HepG2 (cell line): ENCODE data around the gene RNF6. TPM values are rescaled to one million over a fixed set of nuclear protein-coding genes. Genes with fewer than 3 reads are reported as not detected.
A peak's percentile ranks its signal among the peaks of the same experiment; 100 is the strongest.

ENCODE experiments used
- AGO2 ChIP-seq: fragments of 200-400 bp; formaldehyde crosslinking; optimal IDR thresholded peaks from 2 replicates; pipeline ENCODE3; 2017; ENCODE audit warnings: mild to moderate bottlenecking, low read depth, low read length, moderate library complexity
- ATF4 ChIP-seq, 2 experiments: fragments of 450-650 bp in 1 of 2; sonication (generic) in 1 of 2; formaldehyde crosslinking; IDR thresholded peaks; 2 replicates each; pipeline versions ENCODE4 v1.5.0 to v1.8.0; 2020 to 2022; ENCODE audit warnings: mild to moderate bottlenecking in 1 of 2, missing genetic modification reagents in 1 of 2
- ATF7 ChIP-seq, 2 experiments: fragments of 450-650 bp in 1 of 2; sonication (generic) in 1 of 2; formaldehyde crosslinking in 1 of 2; IDR thresholded peaks; 2 replicates each; pipeline versions ENCODE4 v1.4.0 to v1.6.1; 2016 to 2020; ENCODE audit warnings: antibody characterized with exemption in 1 of 2, mild to moderate bottlenecking in 1 of 2, missing genetic modification reagents in 1 of 2
- CHCHD3 ChIP-seq: sonication (generic); formaldehyde crosslinking; IDR thresholded peaks from 2 replicates; pipeline ENCODE4 v1.8.0; 2022; ENCODE audit warnings: mild to moderate bottlenecking, missing genetic modification reagents, moderate library complexity
- DMTF1 ChIP-seq: sonication (generic); formaldehyde crosslinking; IDR thresholded peaks from 2 replicates; pipeline ENCODE4 v1.4.0; 2020; ENCODE audit warnings: mild to moderate bottlenecking, missing genetic modification reagents
- E2F2 ChIP-seq: sonication (generic); formaldehyde crosslinking; IDR thresholded peaks from 2 replicates; pipeline ENCODE4 v1.4.0; 2020; ENCODE audit warnings: missing genetic modification reagents, borderline replicate concordance
- ELF1 ChIP-seq: sonication (generic); formaldehyde crosslinking; IDR thresholded peaks from 2 replicates; pipeline ENCODE4 v1.4.0; 2020; ENCODE audit warnings: missing genetic modification reagents
- ETV6 ChIP-seq: sonication (generic); formaldehyde crosslinking; conservative IDR thresholded peaks from 2 replicates; pipeline ENCODE4 v1.4.0; 2020; ENCODE audit warnings: missing genetic modification reagents
- HMG20A ChIP-seq: IDR thresholded peaks from 2 replicates; pipeline ENCODE4 v1.6.1; 2016; ENCODE audit warnings: borderline replicate concordance
- KAT2B ChIP-seq: fragments of 150-350 bp; IDR thresholded peaks from 2 replicates; pipeline ENCODE4 v1.6.1; 2014; ENCODE audit warnings: low read depth, low read length, borderline replicate concordance
- SMARCC2 ChIP-seq: fragments of 450-650 bp; IDR thresholded peaks from 2 replicates; pipeline ENCODE4 v1.6.1; 2017; ENCODE audit warnings: antibody characterized with exemption, mild to moderate bottlenecking
- SNAPC5 ChIP-seq: sonication (generic); formaldehyde crosslinking; IDR thresholded peaks from 2 replicates; pipeline ENCODE4 v1.8.1; 2023; ENCODE audit warnings: mild to moderate bottlenecking, missing genetic modification reagents, borderline replicate concordance
- ZHX1 ChIP-seq: sonication (generic); formaldehyde crosslinking; IDR thresholded peaks from 2 replicates; pipeline ENCODE4 v1.8.1; 2022; ENCODE audit warnings: low read depth, mild to moderate bottlenecking, missing genetic modification reagents
- ZNF180 ChIP-seq: sonication (generic); formaldehyde crosslinking; IDR thresholded peaks from 2 replicates; pipeline ENCODE4 v1.4.0; 2020; ENCODE audit warnings: low read depth, missing genetic modification reagents, borderline replicate concordance
- ZNF446 ChIP-seq: sonication (generic); formaldehyde crosslinking; IDR thresholded peaks from 2 replicates; pipeline ENCODE4 v1.5.0; 2020; ENCODE audit warnings: mild to moderate bottlenecking, missing genetic modification reagents
- ZNF652 ChIP-seq: IDR thresholded peaks from 2 replicates; pipeline ENCODE4 v1.6.1; 2016; ENCODE audit warnings: low read depth, borderline replicate concordance
- ZNF660 ChIP-seq: sonication (generic); formaldehyde crosslinking; IDR thresholded peaks from 2 replicates; pipeline ENCODE4 v1.5.1; 2020; ENCODE audit warnings: mild to moderate bottlenecking, low read depth, missing genetic modification reagents, borderline replicate concordance
- ZNF670 ChIP-seq: sonication (generic); formaldehyde crosslinking; IDR thresholded peaks from 2 replicates; pipeline ENCODE4 v1.8.0; 2022; ENCODE audit warnings: mild to moderate bottlenecking, missing genetic modification reagents, borderline replicate concordance
- ZNF768 ChIP-seq: sonication (generic); formaldehyde crosslinking; IDR thresholded peaks from 2 replicates; pipeline ENCODE4 v1.4.0; 2020; ENCODE audit warnings: missing genetic modification reagents
- ZNF776 ChIP-seq: sonication (generic); formaldehyde crosslinking; IDR thresholded peaks from 2 replicates; pipeline ENCODE4 v1.4.0; 2020; ENCODE audit warnings: mild to moderate bottlenecking, missing genetic modification reagents
- ZNF790 ChIP-seq: sonication (generic); formaldehyde crosslinking; IDR thresholded peaks from 2 replicates; pipeline ENCODE4 v1.8.0; 2022; ENCODE audit warnings: missing genetic modification reagents, mild to moderate bottlenecking, borderline replicate concordance
- polyA plus RNA-seq, 8 experiments: library from polyadenylated mRNA; depleted of rRNA in 3 of 8; stranded (reverse) in 7 of 8; unstranded in 1 of 8; fragments of >200 nt; fragmentation: Illumina TruSeq in 4 of 8; extraction: Trizol in 4 of 8; gene quantifications; 2 replicates each; pipeline versions ENCODE4 v1.2.1 to v1.2.3, GENCODE V29; 2011 to 2016; ENCODE audit warnings: low read depth in 4 of 8, missing spikeins in 1 of 8, mixed read lengths in 1 of 8; ENCODE audit not compliant: insufficient read depth in 1 of 8
- total RNA-seq, 5 experiments: library from RNA; depleted of rRNA; stranded (reverse); fragments of >200 nt; fragmentation: Illumina TruSeq; extraction: Trizol; gene quantifications; 2 replicates each; pipeline ENCODE4 v1.2.3, GENCODE V29; 2016; ENCODE audit warnings: low read depth in 1 of 5

The RNF6 gene
- total and polyA plus RNA-seq, 2 of the 13 experiments (the other 11 are each of a cell fraction or from before 2014, with no cell fraction given) = 14.6 to 36.8 TPM

GRCh38 chr13:26221721-26222519 lies at the start of gene RNF6 (continued):
- TF ChIP-seq ZHX1 (CRISPR knock-in tag) (peak; percentile 39; the same call in 1 of the 2 replicates), ATF7 (IDR thresholded peaks at IDR 0.05) (no peak), ATF7 (CRISPR knock-in tag; IDR thresholded peaks at IDR 0.05) (peak; percentile 49; the same call in 1 of the 2 replicates), SMARCC2 (no peak), ZNF660 (no peak), ETV6 (CRISPR knock-in tag) (peak; percentile 41; the same call in 1 of the 2 replicates), ZNF768 (CRISPR knock-in tag) (peak; percentile 88), E2F2 (CRISPR knock-in tag) (no peak), KAT2B (no peak), ZNF670 (CRISPR knock-in tag) (no peak; the same call in 1 of the 2 replicates), ZNF776 (CRISPR knock-in tag) (peak; percentile 82), DMTF1 (CRISPR knock-in tag) (no peak), ZNF790 (CRISPR knock-in tag) (no peak), ZNF446 (no peak), AGO2 (peak; percentile 89), ZNF180 (CRISPR knock-in tag) (0 out of 2 replicates have a peak, but pooled peaks have one; percentile 8), SNAPC5 (0 out of 2 replicates have a peak, but pooled peaks have one; percentile 28), ELF1 (peak; percentile 85), CHCHD3 (CRISPR knock-in tag) (no peak), ZNF652 (no peak), HMG20A (CRISPR knock-in tag) (peak; percentile 24; the same call in 1 of the 2 replicates), ATF4 (CRISPR knock-in tag; IDR thresholded peaks at IDR 0.05) (peak in 1 of 2 experiments; percentile 60; a peak in 1 of 4 replicates)
